BLaER1 (cell line): ENCODE data around the gene TBC1D30.
"Not testable (repeated sequence)": the region's sequence is repeated elsewhere in the genome, so short reads cannot be mapped to it uniquely, and the experiment has no call there.

Experiments
- H3K27ac ChIP-seq: shearing (Covaris generic); formaldehyde crosslinking; 2 replicates; pipeline ENCODE4 v1.8.1; 2022
- H3K27me3 ChIP-seq: shearing (Covaris generic); formaldehyde crosslinking; 2 replicates; pipeline ENCODE4 v1.8.1; 2022
- H3K36me3 ChIP-seq: shearing (Covaris generic); formaldehyde crosslinking; 2 replicates; pipeline ENCODE4 v1.8.1; 2022
- H3K4me1 ChIP-seq: shearing (Covaris generic); formaldehyde crosslinking; 2 replicates; pipeline ENCODE4 v1.8.1; 2022
- H3K4me2 ChIP-seq: shearing (Covaris generic); formaldehyde crosslinking; 2 replicates; pipeline ENCODE4 v1.8.1; 2022
- H3K4me3 ChIP-seq: shearing (Covaris generic); formaldehyde crosslinking; 2 replicates; pipeline ENCODE4 v1.8.1; 2022
- H3K9ac ChIP-seq: shearing (Covaris generic); formaldehyde crosslinking; 2 replicates; pipeline ENCODE4 v1.8.1; 2022
- H3K9me3 ChIP-seq: shearing (Covaris generic); formaldehyde crosslinking; 2 replicates; pipeline ENCODE4 v1.8.1; 2022
- H4K20me1 ChIP-seq: shearing (Covaris generic); formaldehyde crosslinking; 2 replicates; pipeline ENCODE4 v1.8.1; 2022
- Cebpa-rat ChIP-seq: shearing (Covaris generic); IDR thresholded peaks from 2 replicates; pipeline ENCODE4 v1.8.1; 2022

The TBC1D30 gene

GRCh38 chr12:64790166-64790565 is 34.3 kb upstream of the TBC1D30 start:
- H3K27ac ChIP-seq, result no peak overlapping the region
- no peak overlapping the region for H3K9ac ChIP-seq
- H3K27me3 ChIP-seq, result no peaks in the 10 kb centered on the region
- no peaks in the 10 kb centered on the region for H3K9me3 ChIP-seq
- no peak overlapping the region for H3K4me3 ChIP-seq
- H3K36me3 ChIP-seq, result no peaks in the 10 kb centered on the region
- H4K20me1 ChIP-seq, result no peaks in the 10 kb centered on the region
- TF ChIP-seq Cebpa-rat, result no peak
- no peak overlapping the region for H3K4me2 ChIP-seq
- H3K4me1 ChIP-seq, result no peaks in the 10 kb centered on the region

DNA sequence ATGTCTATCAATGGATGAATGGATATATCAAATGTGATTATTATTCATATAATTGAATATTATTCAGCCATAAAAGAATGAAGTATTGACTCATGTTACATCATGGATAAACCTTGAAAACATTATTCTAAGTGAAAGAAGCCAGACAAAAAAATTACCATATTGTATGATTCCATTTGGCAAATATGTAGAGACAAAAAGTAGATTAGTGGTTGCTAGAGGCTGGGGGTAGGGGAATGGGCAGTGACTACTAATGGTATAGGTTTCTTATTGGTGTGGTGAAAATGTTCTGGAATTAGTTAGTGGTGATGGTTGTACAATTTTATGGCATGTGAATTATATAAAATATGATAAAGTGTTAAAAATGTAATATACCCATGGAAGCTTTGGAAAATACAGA is 33.4 kb upstream of the TBC1D30 start:
- H3K27ac ChIP-seq, result no peak overlapping the region
- no peaks in the 10 kb centered on the region for H3K27me3 ChIP-seq
- no peak overlapping the region for H3K4me3 ChIP-seq
- TF ChIP-seq Cebpa-rat, result no peak
- H3K36me3 ChIP-seq, result no peaks in the 10 kb centered on the region
- no peak overlapping the region for H3K4me2 ChIP-seq
- H3K4me1 ChIP-seq, result no peaks in the 10 kb centered on the region
- H4K20me1 ChIP-seq, result no peaks in the 10 kb centered on the region
- no peak overlapping the region for H3K9ac ChIP-seq
- H3K9me3 ChIP-seq, result no peaks in the 10 kb centered on the region

- H3K4me3 ChIP-seq, result no peak overlapping the region
- no peaks in the 10 kb centered on the region for H3K27me3 ChIP-seq
- H3K9me3 ChIP-seq, result no peaks in the 10 kb centered on the region
- H4K20me1 ChIP-seq, result no peaks in the 10 kb centered on the region
- TF ChIP-seq Cebpa-rat, result no peak
- H3K4me2 ChIP-seq, result no peak overlapping the region
- no peak overlapping the region for H3K9ac ChIP-seq
- no peak overlapping the region for H3K27ac ChIP-seq
- no peaks in the 10 kb centered on the region for H3K36me3 ChIP-seq
- H3K4me1 ChIP-seq, result no peaks in the 10 kb centered on the region
These were observed 32.3 kb upstream of the TBC1D30 start for GRCh38 chr12:64792128-64792527.

GRCh38 chr12:64793610-64794009 is 30.8 kb upstream of the TBC1D30 start:
- Histone ChIP-seq H3K9me3 (no peaks in the 10 kb centered on the region), H3K9ac (no peak overlapping the region), H3K36me3 (no peaks in the 10 kb centered on the region), H3K27me3 (no peaks in the 10 kb centered on the region), H4K20me1 (no peaks in the 10 kb centered on the region), H3K4me1 (no peaks in the 10 kb centered on the region), H3K4me3 (no peak overlapping the region), H3K27ac (no peak overlapping the region), H3K4me2 (no peak overlapping the region)
- no peak for TF ChIP-seq Cebpa-rat

DNA sequence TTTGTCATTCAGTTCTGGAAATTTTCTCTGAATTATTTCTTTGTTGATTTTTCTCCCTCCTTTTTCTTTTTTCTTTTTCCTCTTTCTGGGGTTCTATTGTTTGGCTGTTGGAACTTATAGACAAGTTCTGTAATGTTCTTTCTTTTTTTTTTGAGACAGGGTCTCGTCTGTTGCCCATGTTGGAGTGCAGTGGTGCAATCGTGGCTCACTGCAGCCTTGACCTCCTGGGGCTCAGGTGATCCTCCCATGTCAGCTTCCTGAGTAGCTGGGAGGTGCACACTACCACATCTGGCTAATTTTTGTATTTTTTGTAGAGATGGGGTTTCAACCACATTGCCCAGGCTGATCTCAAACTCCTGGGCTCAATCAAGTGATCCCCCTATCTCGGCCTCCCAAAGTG is 30.1 kb upstream of the TBC1D30 start:
- H3K9ac ChIP-seq, result no peak overlapping the region
- H3K9me3 ChIP-seq, result no peaks in the 10 kb centered on the region
- H3K27me3 ChIP-seq, result no peaks in the 10 kb centered on the region
- H3K27ac ChIP-seq, result no peak overlapping the region
- H4K20me1 ChIP-seq, result no peaks in the 10 kb centered on the region
- TF ChIP-seq Cebpa-rat, result no peak
- no peaks in the 10 kb centered on the region for H3K4me1 ChIP-seq
- no peak overlapping the region for H3K4me3 ChIP-seq
- no peaks in the 10 kb centered on the region for H3K36me3 ChIP-seq
- H3K4me2 ChIP-seq, result no peak overlapping the region

GRCh38 chr12:64796205-64796845 is 28.1 kb upstream of the TBC1D30 start:
- no peaks in the 10 kb centered on the region for H3K4me1 ChIP-seq
- H4K20me1 ChIP-seq, result no peaks in the 10 kb centered on the region
- no peaks in the 10 kb centered on the region for H3K9me3 ChIP-seq
- H3K9ac ChIP-seq, result no peak overlapping the region
- no peak overlapping the region for H3K27ac ChIP-seq
- no peak overlapping the region for H3K4me2 ChIP-seq
- H3K36me3 ChIP-seq, result no peaks in the 10 kb centered on the region
- no peak overlapping the region for H3K4me3 ChIP-seq
- no peak for TF ChIP-seq Cebpa-rat
- no peaks in the 10 kb centered on the region for H3K27me3 ChIP-seq

GRCh38 chr12:64797156-64797555 is 27.3 kb upstream of the TBC1D30 start:
- no peak overlapping the region for H3K9ac ChIP-seq
- H4K20me1 ChIP-seq, result no peaks in the 10 kb centered on the region
- no peak overlapping the region for H3K27ac ChIP-seq
- no peak overlapping the region for H3K4me2 ChIP-seq
- no peaks in the 10 kb centered on the region for H3K27me3 ChIP-seq
- no peak overlapping the region for H3K4me3 ChIP-seq
- H3K36me3 ChIP-seq, result no peaks in the 10 kb centered on the region
- no peak for TF ChIP-seq Cebpa-rat
- no peaks in the 10 kb centered on the region for H3K4me1 ChIP-seq
- H3K9me3 ChIP-seq, result no peaks in the 10 kb centered on the region

DNA sequence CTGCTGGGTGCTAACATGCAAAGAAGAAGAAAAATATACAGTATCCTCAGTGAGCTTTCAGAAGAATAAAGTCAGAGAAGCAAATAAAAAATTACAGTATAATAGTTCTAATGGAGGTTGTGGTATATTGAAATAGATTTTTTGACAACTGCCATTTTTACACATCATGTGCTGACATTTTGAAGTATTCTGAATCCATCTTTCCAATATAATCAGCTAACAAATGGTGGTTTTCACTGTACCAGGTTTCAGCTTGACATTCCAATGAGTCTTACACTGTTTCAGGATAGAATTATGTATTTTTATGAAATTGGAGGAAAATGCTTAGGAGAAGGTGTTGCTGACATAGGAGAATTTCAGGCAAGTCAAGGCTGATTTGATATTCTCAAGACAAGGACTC is 26.3 kb upstream of the TBC1D30 start:
- Histone ChIP-seq H3K4me3 (no peak overlapping the region), H3K9ac (no peak overlapping the region), H3K9me3 (no peaks in the 10 kb centered on the region), H4K20me1 (no peaks in the 10 kb centered on the region), H3K4me2 (no peak overlapping the region), H3K27me3 (no peaks in the 10 kb centered on the region), H3K36me3 (no peaks in the 10 kb centered on the region), H3K4me1 (no peaks in the 10 kb centered on the region), H3K27ac (no peak overlapping the region)
- TF ChIP-seq Cebpa-rat, result no peak

- H4K20me1 ChIP-seq, result no peaks in the 10 kb centered on the region
- H3K4me2 ChIP-seq, result no peak overlapping the region
- H3K36me3 ChIP-seq, result no peaks in the 10 kb centered on the region
- no peaks in the 10 kb centered on the region for H3K27me3 ChIP-seq
- H3K4me3 ChIP-seq, result no peak overlapping the region
- no peaks in the 10 kb centered on the region for H3K4me1 ChIP-seq
- no peak for TF ChIP-seq Cebpa-rat
- no peaks in the 10 kb centered on the region for H3K9me3 ChIP-seq
- no peak overlapping the region for H3K27ac ChIP-seq
- no peak overlapping the region for H3K9ac ChIP-seq
These were observed 23.8 kb upstream of the TBC1D30 start for GRCh38 chr12:64800640-64801039.

DNA sequence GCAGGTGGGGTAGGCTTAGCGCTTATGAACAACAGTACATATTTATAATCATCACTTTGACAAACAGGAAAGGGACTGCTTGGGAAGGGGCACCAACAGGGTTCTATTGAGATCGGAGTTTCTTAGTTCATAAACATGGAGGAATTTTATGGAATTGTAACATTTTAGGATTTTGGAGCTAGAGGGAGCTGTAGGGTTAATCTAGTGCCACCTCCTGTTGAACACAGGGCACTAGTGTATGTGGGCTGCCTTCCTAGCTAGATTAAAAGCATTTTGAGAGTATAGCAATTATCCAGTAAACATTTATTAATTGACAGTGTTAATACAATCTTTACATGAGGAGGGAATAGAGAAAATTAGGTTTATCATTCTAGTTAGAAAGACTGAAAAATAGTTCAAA is 23.1 kb upstream of the TBC1D30 start:
- no peak for TF ChIP-seq Cebpa-rat
- no peak overlapping the region for H3K4me3 ChIP-seq

DNA sequence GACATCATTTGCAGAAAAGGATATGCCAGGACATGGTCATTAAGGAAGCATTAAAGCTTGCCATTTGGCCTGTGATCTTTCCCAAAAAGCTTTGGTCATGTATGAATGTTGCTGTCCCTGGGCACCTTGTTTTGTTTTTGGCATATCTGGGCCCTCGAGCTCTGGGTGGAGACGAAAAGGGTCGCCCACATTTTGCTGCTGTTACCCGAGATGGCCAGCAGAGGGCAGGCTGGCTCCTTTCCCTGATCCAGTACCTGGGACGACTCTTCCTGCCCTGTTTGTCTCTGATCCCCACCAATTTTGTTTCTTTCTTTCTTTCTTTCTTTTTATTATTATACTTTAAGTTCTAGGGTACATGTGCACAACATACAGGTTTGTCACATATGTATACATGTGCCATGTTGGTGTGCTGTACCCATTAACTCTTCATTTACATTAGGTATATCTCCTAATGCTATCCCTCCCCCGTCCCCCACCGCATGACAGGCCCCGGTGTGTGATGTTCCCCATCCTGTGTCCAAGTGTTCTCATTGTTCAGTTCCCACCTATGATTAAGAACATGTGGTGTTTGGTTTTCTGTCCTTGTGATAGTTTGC is 22.2 kb upstream of the TBC1D30 start:
- not testable (repeated sequence) for H3K9me3 ChIP-seq, H3K9ac ChIP-seq, H3K27ac ChIP-seq, H3K36me3 ChIP-seq, H3K4me3 ChIP-seq, H3K27me3 ChIP-seq, H3K4me2 ChIP-seq, H4K20me1 ChIP-seq, H3K4me1 ChIP-seq

More for the DNA sequence above, 23.1 kb upstream of the TBC1D30 start:
- no peak overlapping the region for H3K9ac ChIP-seq
- no peaks in the 10 kb centered on the region for H3K27me3 ChIP-seq
- H4K20me1 ChIP-seq, result no peaks in the 10 kb centered on the region
- no peak overlapping the region for H3K4me2 ChIP-seq
- H3K9me3 ChIP-seq, result no peaks in the 10 kb centered on the region
- no peaks in the 10 kb centered on the region for H3K36me3 ChIP-seq
- H3K27ac ChIP-seq, result no peak overlapping the region
- H3K4me1 ChIP-seq, result no peaks in the 10 kb centered on the region
